H1 (cell line): ENCODE measurements around the gene OR2T4. TPM values are rescaled to one million over a fixed set of nuclear protein-coding genes. Genes with fewer than 3 reads are reported as not detected.

Experiments used
- CTCF ChIA-PET: fragments of 300-600 bp; sonication (Branson Sonifier 250); formaldehyde crosslinking; loops from one replicate; lab custom pipeline; 2021; ENCODE audit not compliant: partially characterized antibody; lab: Charles Lee
- POLR2A ChIA-PET: fragments of 300-600 bp; sonication (Branson Sonifier 250); formaldehyde crosslinking; loops from one replicate; lab custom pipeline; 2021; ENCODE audit warnings: inconsistent platforms; ENCODE audit not compliant: partially characterized antibody; lab: Charles Lee
- DNase-seq, 2 experiments: peaks; one replicate each; pipeline versions ENCODE4 v3.0.0 to v3.0.0-alpha.2; 2010 to 2022; ENCODE audit warnings: low spot score in 2 of 2, low read depth in 1 of 2, mixed read lengths in 1 of 2
- FAIRE-seq: peaks from 2 replicates; lab custom pipeline; 2011; peaks lifted over from hg19 to GRCh38; lab: Jason Lieb, UNC
- H2AFZ ChIP-seq: 2 replicates; pipeline ENCODE4 v1.8.1; 2012; ENCODE audit warnings: low read length, inconsistent platforms
- H2AK5ac ChIP-seq: 2 replicates; pipeline ENCODE4 v1.6.1; 2013; ENCODE audit warnings: low read depth, low read length
- H2BK120ac ChIP-seq: replicated peaks from 2 replicates; pipeline ENCODE3; 2013; ENCODE audit warnings: low read depth, low read length, inconsistent platforms
- H2BK12ac ChIP-seq: 2 replicates; pipeline ENCODE4 v1.6.1; 2013; ENCODE audit warnings: low read depth, low read length
- H2BK15ac ChIP-seq: 2 replicates; pipeline ENCODE4 v1.6.1; 2013; ENCODE audit warnings: low read length
- H2BK20ac ChIP-seq: 2 replicates; pipeline ENCODE4 v1.6.1; 2013; ENCODE audit warnings: low read length
- H2BK5ac ChIP-seq: 2 replicates; pipeline ENCODE4 v1.6.1; 2013; ENCODE audit warnings: low read depth, low read length
- H3K14ac ChIP-seq: 2 replicates; pipeline ENCODE4 v1.6.1; 2013; ENCODE audit warnings: inconsistent platforms; ENCODE audit not compliant: insufficient read length
- H3K18ac ChIP-seq: 2 replicates; pipeline ENCODE4 v1.6.1; 2013; ENCODE audit warnings: low read length; ENCODE audit errors: extremely low read depth
- H3K23ac ChIP-seq: 2 replicates; pipeline ENCODE4 v1.6.1; 2013; ENCODE audit warnings: inconsistent platforms; ENCODE audit not compliant: insufficient read length
- H3K23me2 ChIP-seq: 2 replicates; pipeline ENCODE4 v1.6.1; 2013; ENCODE audit warnings: low read depth, low read length
- H3K27ac ChIP-seq: 2 replicates; pipeline ENCODE4 v1.6.1; 2011; ENCODE audit warnings: low read depth, low read length, inconsistent platforms
- H3K27me3 ChIP-seq, 4 experiments: replicated peaks in 1 of 4; 1 replicate in 1 of 4; 2 replicates in 3 of 4; pipeline versions ENCODE4 v1.6.1 to v1.8.1; 2011 to 2013; ENCODE audit warnings: low read length in 3 of 4, mild to moderate bottlenecking in 3 of 4, inconsistent platforms in 2 of 4, mixed read lengths in 2 of 4, moderate library complexity in 1 of 4; ENCODE audit not compliant: control insufficient read depth in 3 of 4, insufficient read depth in 3 of 4; ENCODE audit errors: extremely low read depth in 1 of 4
- H3K36me3 ChIP-seq, 4 experiments: 2 replicates each; pipeline versions ENCODE4 v1.6.1 to v1.8.1; 2011 to 2013; ENCODE audit warnings: mild to moderate bottlenecking in 4 of 4, low read length in 3 of 4, moderate library complexity in 2 of 4, control low read depth in 1 of 4, inconsistent platforms in 1 of 4; ENCODE audit not compliant: insufficient read depth in 4 of 4, control insufficient read depth in 2 of 4
- H3K4ac ChIP-seq: replicated peaks from 2 replicates; pipeline ENCODE3; 2013; ENCODE audit warnings: low read length, low read depth, mixed read lengths, inconsistent platforms; ENCODE audit not compliant: insufficient read length
- H3K4me1 ChIP-seq, 4 experiments: replicated peaks in 1 of 4; 1 replicate in 1 of 4; 2 replicates in 3 of 4; pipeline versions ENCODE4 v1.6.1 to v1.8.1; 2011 to 2013; ENCODE audit warnings: low read length in 3 of 4, inconsistent platforms in 2 of 4, mixed read lengths in 1 of 4; ENCODE audit not compliant: insufficient read depth in 4 of 4, control insufficient read depth in 3 of 4
- H3K4me2 ChIP-seq, 2 experiments: 2 replicates each; pipeline versions ENCODE4 v1.6.1 to v1.8.1; 2011 to 2013; ENCODE audit warnings: low read depth in 2 of 2, low read length in 2 of 2, control low read depth in 1 of 2, inconsistent platforms in 1 of 2, mild to moderate bottlenecking in 1 of 2; ENCODE audit not compliant: insufficient read depth in 1 of 2
- H3K4me3 ChIP-seq, 4 experiments: fragments of 200-600, 300-600 bp in 1 of 4; sonication (generic), shearing (Covaris generic), sonication (Bioruptor Twin) in 1 of 4; 2 replicates each; pipeline versions ENCODE4 v1.5.1 to v1.8.1; 2011 to 2016; ENCODE audit warnings: low read length in 4 of 4, low read depth in 3 of 4, control low read depth in 2 of 4, inconsistent platforms in 2 of 4, mild to moderate bottlenecking in 2 of 4, mixed read lengths in 1 of 4, moderate library complexity in 1 of 4; ENCODE audit not compliant: insufficient read depth in 2 of 4; ENCODE audit errors: extremely low read depth in 1 of 4
- H3K56ac ChIP-seq: replicated peaks from 2 replicates; pipeline ENCODE3; 2013; ENCODE audit warnings: low read depth, mild to moderate bottlenecking, mixed read lengths, low read length, inconsistent platforms; ENCODE audit not compliant: insufficient read length
- H3K79me1 ChIP-seq: 2 replicates; pipeline ENCODE4 v1.6.1; 2013; ENCODE audit warnings: low read depth, low read length, control low read depth
- H3K79me2 ChIP-seq, 2 experiments: 2 replicates each; pipeline versions ENCODE4 v1.6.1 to v1.8.1; 2012 to 2013; ENCODE audit warnings: low read length in 2 of 2, mild to moderate bottlenecking in 2 of 2, inconsistent platforms in 1 of 2; ENCODE audit not compliant: insufficient read depth in 2 of 2, control insufficient read depth in 1 of 2
- H3K9ac ChIP-seq, 4 experiments: replicated peaks in 1 of 4; 1 replicate in 1 of 4; 2 replicates in 3 of 4; pipeline versions ENCODE4 v1.6.1 to v1.8.1; 2011 to 2013; ENCODE audit warnings: low read depth in 3 of 4, low read length in 3 of 4, control low read depth in 2 of 4, mild to moderate bottlenecking in 2 of 4, moderate library complexity in 2 of 4, inconsistent platforms in 1 of 4; ENCODE audit errors: extremely low read depth in 1 of 4
- H3K9me3 ChIP-seq, 2 experiments: 2 replicates each; pipeline versions ENCODE4 v1.6.1 to v1.8.1; 2012 to 2013; ENCODE audit warnings: mild to moderate bottlenecking in 2 of 2, moderate library complexity in 2 of 2, control low read depth in 1 of 2, inconsistent platforms in 1 of 2, low read depth in 1 of 2, low read length in 1 of 2, mixed read lengths in 1 of 2; ENCODE audit not compliant: insufficient read depth in 2 of 2
- H4K20me1 ChIP-seq, 2 experiments: replicated peaks in 1 of 2; 2 replicates each; pipeline versions ENCODE3 to v1.8.1; 2011 to 2013; ENCODE audit warnings: inconsistent platforms in 2 of 2, low read length in 2 of 2, mild to moderate bottlenecking in 1 of 2; ENCODE audit not compliant: insufficient read depth in 2 of 2, control insufficient read depth in 1 of 2
- H4K5ac ChIP-seq: 2 replicates; pipeline ENCODE4 v1.6.1; 2013; ENCODE audit warnings: low read length, low read depth, mixed read lengths, inconsistent platforms; ENCODE audit not compliant: insufficient read length
- H4K8ac ChIP-seq: 2 replicates; pipeline ENCODE4 v1.8.0; 2013; ENCODE audit warnings: mild to moderate bottlenecking, moderate library complexity, low read length, inconsistent platforms; ENCODE audit not compliant: insufficient read depth; ENCODE audit errors: extremely low read depth
- H4K91ac ChIP-seq: replicated peaks from 2 replicates; pipeline ENCODE3; 2013; ENCODE audit warnings: low read length, mixed read lengths, inconsistent platforms; ENCODE audit not compliant: insufficient read length
- CBX5 ChIP-seq: fragments of 300-800, 300-1000 bp; sonication (generic); IDR thresholded peaks from 2 replicates; pipeline ENCODE4 v1.7.1; 2016; ENCODE audit warnings: antibody characterized with exemption, low read length, low read depth
- POLR2AphosphoS5 ChIP-seq: IDR thresholded peaks from 2 replicates; pipeline ENCODE4 v1.6.1; 2011; ENCODE audit warnings: low read depth, low read length
- SUZ12 ChIP-seq: fragments of 200-600 bp; sonication (generic); IDR thresholded peaks from 2 replicates; pipeline ENCODE4 v1.6.1; 2012; ENCODE audit warnings: mild to moderate bottlenecking, inconsistent platforms, low read length, moderate library complexity, mixed read lengths
- TAF7 ChIP-seq: optimal IDR thresholded peaks from 2 replicates; pipeline ENCODE3; 2011; ENCODE audit warnings: low read depth, mild to moderate bottlenecking, inconsistent platforms, low read length, moderate library complexity, borderline replicate concordance
- WGBS, 2 experiments: shearing (Covaris generic) in 1 of 2; methylation state at CpG; one replicate each; pipeline versions ENCODE4 v1.1.6 to v1.1.7; 2013 to 2015; ENCODE audit warnings: low lambda C conversion rate in 2 of 2, mixed read lengths in 2 of 2, inconsistent platforms in 1 of 2, low coverage in 1 of 2, missing lambda C conversion rate in 1 of 2; ENCODE audit not compliant: insufficient replicate concordance in 2 of 2, insufficient coverage in 1 of 2, insufficient read length in 1 of 2; ENCODE audit errors: extremely low coverage in 1 of 2, missing lambda C conversion rate in 1 of 2; 5-methylcytosine and 5-hydroxymethylcytosine counted together
- polyA plus RNA-seq, 7 experiments: library from polyadenylated mRNA; depleted of rRNA in 3 of 7; stranded (reverse) in 5 of 7; unstranded in 2 of 7; fragments of >200 nt in 5 of 7; fragments of 200-250 nt in 2 of 7; gene quantifications; 1 replicate in 5 of 7; 2 replicates in 1 of 7; 4 replicates in 1 of 7; pipeline versions ENCODE4 v1.2.1 to v1.2.3, GENCODE V29; 2011 to 2013; ENCODE audit warnings: missing spikeins in 2 of 7, mixed read lengths in 2 of 7
- total RNA-seq: library from RNA; stranded (reverse); fragmentation: NEBNext Ultra II Directional; extraction: Animal tissue kit (Norgen Biotek cat#: 25700); gene quantifications from 2 replicates; pipeline ENCODE4 v1.2.1, GENCODE V29; 2021

OR2T4 gene
- total and polyA plus RNA-seq, 2 of the 8 experiments (the other 6 are each of a cell fraction or from before 2014, with no cell fraction given) = not detected

- H2BK12ac ChIP-seq = no peak overlapping the region
- POLR2A ChIA-PET = no interaction called here
- H3K23ac ChIP-seq = no peak overlapping the region
- H2AFZ ChIP-seq = no peak overlapping the region
- no peaks in the 10 kb centered on the region for H3K79me2 ChIP-seq
- H2BK5ac ChIP-seq = no peak overlapping the region
- H3K27ac ChIP-seq = no peak overlapping the region
- H3K18ac ChIP-seq = no peak overlapping the region
- H4K91ac ChIP-seq = no peak overlapping the region
- no peak overlapping the region for H3K4ac ChIP-seq
- H2BK15ac ChIP-seq = no peak overlapping the region
- FAIRE-seq (no peak), DNase-seq (no peak)
- no peaks in the 10 kb centered on the region for H3K4me1 ChIP-seq
- H3K36me3 ChIP-seq = no peaks in the 10 kb centered on the region
- no peak overlapping the region for H4K5ac ChIP-seq
- H3K23me2 ChIP-seq = no peaks in the 10 kb centered on the region
- no peaks in the 10 kb centered on the region for H3K27me3 ChIP-seq
- H3K4me3 ChIP-seq = no peak overlapping the region
- H3K56ac ChIP-seq = no peak overlapping the region
- H3K79me1 ChIP-seq = no peaks in the 10 kb centered on the region
- H2BK20ac ChIP-seq = no peak overlapping the region
- WGBS, 2 experiments = 76% methylated on average over 3 of the region's 3 CpGs; no CpG with 5 or more reads in 1 of the 2 experiments
- H3K9me3 ChIP-seq = peaks cover 69 to 72% of the 10 kb centered on the region in 2 experiments
- H4K8ac ChIP-seq = no peak overlapping the region
- H2AK5ac ChIP-seq = no peak overlapping the region
- H4K20me1 ChIP-seq = no peaks in the 10 kb centered on the region
- CTCF ChIA-PET = no interaction called here
- H3K9ac ChIP-seq = no peak overlapping the region
- H3K14ac ChIP-seq = no peak overlapping the region
- no peak overlapping the region for H2BK120ac ChIP-seq
- no peak overlapping the region for H3K4me2 ChIP-seq
- TF ChIP-seq TAF7 (no peak), CBX5 (no peak), SUZ12 (no peak), POLR2AphosphoS5 (no peak)
Observed at GRCh38 chr1:248359415-248359814, 2.0 kb upstream of the OR2T4 start.
